Tibial nerve (tissue), 4 donors: ENCODE measurements around the gene CLMP.

Experiments
- CTCF ChIP-seq, 5 experiments: fragments of 200-600 bp in 3 of 5; fragments of 450-650 bp in 2 of 5; sonication (generic) in 3 of 5; IDR thresholded peaks; one replicate each; pipeline ENCODE4 v1.5.1; 2016 to 2019; ENCODE audit warnings: antibody characterized with exemption in 5 of 5, mild to moderate bottlenecking in 3 of 5, moderate library complexity in 2 of 5
- EP300 ChIP-seq, 2 donors: sonication (generic); formaldehyde crosslinking; IDR thresholded peaks; one replicate each; pipeline ENCODE4 v1.6.1; 2017; ENCODE audit warnings: antibody characterized with exemption in 2 of 2, mild to moderate bottlenecking in 1 of 2
- POLR2A ChIP-seq, 2 donors: fragments of 450-650 bp; IDR thresholded peaks; one replicate each; pipeline ENCODE4 v1.6.1; 2017; ENCODE audit warnings: antibody characterized with exemption in 2 of 2, mild to moderate bottlenecking in 2 of 2, moderate library complexity in 2 of 2

- TF ChIP-seq POLR2A (IDR thresholded peaks at IDR 0.05) (no peak), CTCF (IDR thresholded peaks at IDR 0.05) (no peak), EP300 (IDR thresholded peaks at IDR 0.05) (no peak)
These were observed 115.0 kb downstream of the CLMP start for GRCh38 chr11:123080015-123080414.
